GM12872 (cell line): ENCODE measurements around the gene YAE1.

ENCODE experiments used
- TF ChIP-seq, protein P1 (sequence below): IDR thresholded peaks from 3 replicates; pipeline ENCODE4 v1.5.1; 2011; ENCODE audit warnings: low read depth, mild to moderate bottlenecking, low read length, moderate library complexity; ENCODE audit not compliant: insufficient read depth

The YAE1 gene

DNA sequence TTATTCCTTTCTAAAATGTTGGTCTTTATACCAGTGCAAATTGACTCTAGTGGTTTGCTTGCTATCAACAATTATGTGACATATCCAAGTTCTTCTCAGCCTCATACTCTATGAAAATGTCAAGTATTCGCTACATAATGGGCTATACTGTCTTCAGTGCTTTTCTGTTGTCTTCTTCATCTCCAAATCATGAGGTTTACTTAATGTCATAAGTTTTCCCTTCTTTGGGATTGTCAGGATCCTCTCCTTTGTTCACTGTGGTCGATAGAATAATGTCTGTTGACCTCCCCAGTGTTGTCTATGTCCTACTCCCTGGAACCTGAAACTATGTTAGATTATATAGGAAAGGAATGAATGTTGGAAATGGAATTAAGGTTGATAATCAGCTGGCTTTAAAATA, 40.7 kb downstream of the YAE1 start:
- TF ChIP-seq, protein P1, sequence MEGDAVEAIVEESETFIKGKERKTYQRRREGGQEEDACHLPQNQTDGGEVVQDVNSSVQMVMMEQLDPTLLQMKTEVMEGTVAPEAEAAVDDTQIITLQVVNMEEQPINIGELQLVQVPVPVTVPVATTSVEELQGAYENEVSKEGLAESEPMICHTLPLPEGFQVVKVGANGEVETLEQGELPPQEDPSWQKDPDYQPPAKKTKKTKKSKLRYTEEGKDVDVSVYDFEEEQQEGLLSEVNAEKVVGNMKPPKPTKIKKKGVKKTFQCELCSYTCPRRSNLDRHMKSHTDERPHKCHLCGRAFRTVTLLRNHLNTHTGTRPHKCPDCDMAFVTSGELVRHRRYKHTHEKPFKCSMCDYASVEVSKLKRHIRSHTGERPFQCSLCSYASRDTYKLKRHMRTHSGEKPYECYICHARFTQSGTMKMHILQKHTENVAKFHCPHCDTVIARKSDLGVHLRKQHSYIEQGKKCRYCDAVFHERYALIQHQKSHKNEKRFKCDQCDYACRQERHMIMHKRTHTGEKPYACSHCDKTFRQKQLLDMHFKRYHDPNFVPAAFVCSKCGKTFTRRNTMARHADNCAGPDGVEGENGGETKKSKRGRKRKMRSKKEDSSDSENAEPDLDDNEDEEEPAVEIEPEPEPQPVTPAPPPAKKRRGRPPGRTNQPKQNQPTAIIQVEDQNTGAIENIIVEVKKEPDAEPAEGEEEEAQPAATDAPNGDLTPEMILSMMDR = no peak

- TF ChIP-seq, protein P1 = no peak
These were observed 41.7 kb downstream of the YAE1 start for GRCh38 chr7:39607865-39608264.

DNA sequence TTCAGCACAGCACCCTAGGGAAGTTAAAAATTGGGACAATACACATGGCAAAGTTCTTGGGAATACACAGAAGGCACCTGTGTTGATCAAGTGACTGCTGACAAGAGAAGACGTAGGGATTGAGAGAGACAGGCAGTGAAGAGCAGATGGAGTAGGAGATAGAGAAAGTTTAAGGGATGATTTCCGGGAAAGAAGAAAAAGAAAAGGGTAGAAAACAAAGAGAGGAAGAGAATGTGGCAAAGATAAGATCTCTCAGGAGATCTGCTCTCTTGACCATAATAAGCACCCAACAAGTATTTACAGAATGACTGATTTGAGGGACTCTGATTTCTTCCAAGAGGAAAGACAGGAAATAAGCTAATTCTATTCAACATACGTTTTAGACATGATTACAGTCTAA, 42.1 kb downstream of the YAE1 start:
- TF ChIP-seq, protein P1 = no peak

DNA sequence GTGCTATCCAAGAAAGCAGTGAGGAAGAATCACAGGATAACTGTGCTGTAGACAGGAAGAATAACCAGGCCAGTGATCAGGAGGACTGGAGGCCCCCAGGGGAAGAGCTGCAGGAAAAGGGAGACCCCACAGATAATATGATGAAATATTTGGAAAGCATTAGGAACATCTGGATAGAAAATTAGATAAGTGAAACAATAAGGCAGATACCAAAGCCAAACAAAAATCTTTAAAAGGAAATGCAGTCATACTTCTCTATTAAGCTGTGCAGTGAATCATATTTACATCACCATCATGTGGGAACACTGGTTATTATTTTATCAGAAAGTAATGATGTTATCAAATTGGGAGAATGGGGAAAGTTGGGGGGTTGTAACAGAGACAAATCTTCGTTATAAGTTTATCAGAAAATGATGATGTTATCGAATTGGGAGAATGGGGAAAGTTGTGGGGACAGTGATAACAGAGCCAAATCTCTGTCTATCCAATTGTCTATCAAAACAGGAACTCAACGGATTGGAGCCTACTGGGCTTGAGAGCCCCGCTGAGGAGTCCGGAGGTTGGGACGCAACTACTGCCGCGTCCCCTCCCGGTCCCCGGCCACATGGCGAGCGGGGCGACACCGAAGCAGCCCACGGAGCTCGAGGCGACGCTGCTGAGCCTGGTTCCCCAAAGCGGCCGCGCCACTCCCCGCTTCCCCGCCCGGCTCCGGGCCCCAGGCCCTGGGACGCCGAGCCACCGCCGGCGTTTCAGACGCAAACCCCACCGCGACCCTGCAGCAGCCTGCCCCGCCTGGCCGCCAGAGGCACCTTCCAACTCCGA, 43.1 kb downstream of the YAE1 start:
- TF ChIP-seq, protein P1 = peak; percentile 30; the same call in 1 of the 3 replicates

DNA sequence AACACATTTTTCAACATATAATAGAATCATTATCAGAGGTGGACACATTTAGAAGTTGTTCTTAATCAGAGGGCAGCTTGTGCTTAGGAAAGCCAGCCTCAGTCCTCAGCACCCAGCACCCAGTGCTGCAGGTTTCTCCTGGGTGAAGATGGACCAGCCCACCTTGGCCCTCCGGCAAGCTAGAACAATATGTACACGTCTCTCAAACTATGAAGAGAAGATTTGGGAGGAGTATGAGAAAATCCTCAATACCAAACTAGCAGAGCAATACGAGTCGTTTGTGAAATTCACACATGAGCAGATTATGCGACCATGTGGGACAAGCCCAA, 43.7 kb downstream of the YAE1 start:
- TF ChIP-seq, protein P1 = no peak; the same call in 2 of the 3 replicates

DNA sequence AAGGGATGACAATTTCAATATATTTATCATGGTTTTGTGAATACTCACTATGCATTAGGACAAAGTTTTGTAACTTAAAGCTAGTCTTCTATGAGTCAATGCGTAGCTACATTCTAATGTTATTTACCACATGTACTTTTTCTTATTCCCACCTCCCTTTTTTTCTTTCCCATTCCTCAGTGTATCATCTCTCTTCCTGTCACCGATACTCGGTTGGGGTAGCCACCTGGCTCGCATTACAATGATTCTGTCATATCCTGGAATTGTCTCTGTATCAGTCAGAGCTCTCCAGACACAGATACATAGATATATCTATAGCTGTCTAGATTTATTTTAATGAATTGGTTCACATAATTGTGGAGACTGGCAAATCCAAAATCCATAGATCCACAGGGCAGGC, 47.4 kb downstream of the YAE1 start:
- TF ChIP-seq, protein P1 = no peak

- TF ChIP-seq, protein P1 = no peak
These were observed 48.1 kb downstream of the YAE1 start for GRCh38 chr7:39614299-39614698.
